LoVo (cell line): ENCODE results near the gene ADIPOR2.

Experiments used
- DNase-seq: peaks from one replicate; pipeline ENCODE4 v3.0.0-alpha.2; 2016; ENCODE audit warnings: low spot score

Gene ADIPOR2

DNA sequence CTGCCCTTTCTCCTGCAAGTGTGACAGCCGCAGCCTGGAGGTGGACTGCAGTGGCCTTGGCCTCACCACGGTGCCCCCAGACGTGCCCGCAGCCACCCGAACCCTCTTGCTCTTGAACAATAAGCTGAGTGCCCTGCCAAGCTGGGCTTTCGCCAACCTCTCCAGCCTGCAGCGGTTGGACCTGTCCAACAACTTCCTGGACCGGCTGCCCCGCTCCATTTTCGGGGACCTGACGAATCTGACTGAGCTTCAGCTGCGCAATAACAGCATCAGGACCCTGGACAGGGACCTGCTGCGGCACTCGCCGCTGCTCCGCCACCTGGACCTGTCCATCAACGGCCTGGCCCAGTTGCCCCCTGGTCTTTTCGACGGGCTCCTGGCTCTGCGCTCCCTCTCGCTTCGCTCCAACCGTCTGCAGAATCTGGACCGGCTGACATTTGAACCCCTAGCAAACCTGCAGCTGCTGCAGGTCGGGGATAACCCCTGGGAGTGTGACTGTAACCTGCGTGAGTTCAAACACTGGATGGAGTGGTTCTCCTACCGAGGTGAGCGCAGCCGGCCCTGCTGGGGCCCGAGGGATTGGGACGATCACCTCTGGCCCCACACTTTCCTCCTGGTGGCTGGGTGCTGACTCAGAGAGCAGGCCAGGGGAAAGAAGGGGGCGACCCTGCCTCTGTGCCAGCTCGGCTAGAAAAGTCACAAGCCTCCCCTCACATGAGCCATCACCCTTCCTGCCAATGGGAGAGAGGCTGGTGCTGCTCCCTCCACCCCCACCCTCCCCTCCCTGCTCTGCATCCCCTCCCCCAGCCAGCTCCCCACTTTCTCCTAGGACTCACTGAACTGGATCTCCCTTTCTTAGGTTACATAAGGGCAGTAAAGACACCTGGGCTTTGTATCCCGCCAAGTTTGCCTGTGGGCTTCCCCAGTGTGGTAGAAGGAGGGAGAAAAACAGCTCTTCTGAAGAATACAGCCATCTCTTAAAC lies 140.4 kb downstream of the ADIPOR2 start:
- peak; percentile 51 for DNase-seq

DNA sequence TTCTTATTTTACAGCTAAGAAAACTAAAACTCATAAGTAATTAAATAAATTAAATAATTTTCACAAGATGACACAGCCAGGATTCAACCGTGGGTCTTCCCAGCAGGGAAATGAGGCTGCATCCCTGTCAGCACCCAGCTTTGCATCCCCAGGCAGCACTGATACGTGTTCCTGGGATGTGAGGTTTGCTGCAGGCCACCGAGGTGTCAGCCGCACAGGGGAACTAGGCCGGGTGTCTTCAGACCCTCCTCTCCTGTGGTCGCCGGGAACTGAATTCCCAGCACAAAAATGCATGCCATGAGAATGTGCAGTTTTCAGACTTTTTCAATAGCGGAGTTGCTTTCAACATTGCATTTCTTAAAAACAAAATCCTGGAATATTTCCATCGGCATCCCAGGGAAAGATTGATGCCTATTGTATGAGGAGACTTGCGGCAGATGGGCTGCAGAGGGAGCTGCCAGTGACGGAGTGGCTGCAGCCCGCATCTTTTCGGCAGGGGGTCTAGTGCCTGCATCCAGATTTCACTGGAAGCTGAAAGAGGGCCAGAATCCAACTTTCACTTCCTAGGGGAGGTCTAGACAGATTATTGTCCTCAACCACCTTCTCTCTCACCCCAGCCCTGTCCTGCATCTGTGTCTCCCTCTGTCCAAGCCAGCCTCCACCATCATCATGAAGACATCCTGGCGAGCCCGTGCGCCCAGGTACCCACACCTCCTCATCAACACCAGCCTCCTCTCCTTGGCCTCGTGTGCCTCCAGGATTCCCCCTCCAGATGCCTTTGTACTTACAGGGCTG lies 142.1 kb downstream of the ADIPOR2 start:
- DNase-seq, result no peak

DNA sequence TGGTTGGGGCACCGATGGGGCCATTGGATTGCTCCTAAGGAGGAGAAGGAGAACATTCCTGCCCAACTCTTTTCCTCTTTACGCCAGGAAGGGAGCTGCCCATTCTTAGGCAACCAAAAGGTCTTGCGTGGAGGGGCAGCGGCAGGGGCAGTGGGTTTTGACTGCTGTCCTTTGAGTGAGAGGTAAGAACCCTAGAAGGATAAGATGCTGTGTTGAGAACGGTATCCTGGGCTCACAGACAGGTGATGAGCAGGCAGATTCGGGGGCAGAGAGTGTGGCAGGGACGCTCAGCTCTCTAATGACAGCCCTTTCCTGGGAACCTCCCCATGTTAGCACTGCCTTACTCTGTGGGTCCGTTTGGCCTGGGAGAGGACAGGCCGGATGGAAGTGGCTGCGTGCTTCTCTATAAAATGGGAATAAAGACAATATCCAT lies 142.7 kb downstream of the ADIPOR2 start:
- DNase-seq, result no peak

DNA sequence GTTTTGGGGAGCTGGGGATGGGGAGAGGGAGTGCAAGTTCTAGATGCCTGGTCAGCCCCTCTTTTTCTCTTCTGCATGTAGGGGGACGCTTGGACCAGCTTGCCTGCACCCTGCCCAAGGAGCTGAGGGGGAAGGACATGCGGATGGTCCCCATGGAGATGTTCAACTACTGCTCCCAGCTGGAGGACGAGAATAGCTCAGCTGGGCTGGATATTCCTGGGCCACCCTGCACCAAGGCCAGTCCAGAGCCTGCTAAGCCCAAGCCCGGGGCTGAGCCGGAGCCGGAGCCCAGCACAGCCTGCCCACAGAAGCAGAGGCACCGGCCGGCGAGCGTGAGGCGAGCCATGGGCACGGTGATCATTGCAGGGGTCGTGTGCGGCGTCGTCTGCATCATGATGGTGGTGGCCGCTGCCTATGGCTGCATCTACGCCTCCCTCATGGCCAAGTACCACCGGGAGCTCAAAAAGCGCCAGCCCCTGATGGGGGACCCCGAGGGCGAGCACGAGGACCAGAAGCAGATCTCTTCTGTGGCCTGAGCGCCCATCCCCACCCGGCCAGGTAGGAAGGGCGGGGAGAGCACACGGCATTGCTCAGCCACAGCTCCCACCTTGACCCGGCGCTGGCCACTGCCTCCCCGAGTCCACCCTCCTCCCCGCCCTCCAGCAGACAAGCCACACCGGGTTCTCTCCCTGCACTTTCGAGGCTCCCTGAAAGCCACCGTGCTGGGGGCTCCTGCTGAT lies 143.5 kb downstream of the ADIPOR2 start:
- DNase-seq, result no peak

DNA sequence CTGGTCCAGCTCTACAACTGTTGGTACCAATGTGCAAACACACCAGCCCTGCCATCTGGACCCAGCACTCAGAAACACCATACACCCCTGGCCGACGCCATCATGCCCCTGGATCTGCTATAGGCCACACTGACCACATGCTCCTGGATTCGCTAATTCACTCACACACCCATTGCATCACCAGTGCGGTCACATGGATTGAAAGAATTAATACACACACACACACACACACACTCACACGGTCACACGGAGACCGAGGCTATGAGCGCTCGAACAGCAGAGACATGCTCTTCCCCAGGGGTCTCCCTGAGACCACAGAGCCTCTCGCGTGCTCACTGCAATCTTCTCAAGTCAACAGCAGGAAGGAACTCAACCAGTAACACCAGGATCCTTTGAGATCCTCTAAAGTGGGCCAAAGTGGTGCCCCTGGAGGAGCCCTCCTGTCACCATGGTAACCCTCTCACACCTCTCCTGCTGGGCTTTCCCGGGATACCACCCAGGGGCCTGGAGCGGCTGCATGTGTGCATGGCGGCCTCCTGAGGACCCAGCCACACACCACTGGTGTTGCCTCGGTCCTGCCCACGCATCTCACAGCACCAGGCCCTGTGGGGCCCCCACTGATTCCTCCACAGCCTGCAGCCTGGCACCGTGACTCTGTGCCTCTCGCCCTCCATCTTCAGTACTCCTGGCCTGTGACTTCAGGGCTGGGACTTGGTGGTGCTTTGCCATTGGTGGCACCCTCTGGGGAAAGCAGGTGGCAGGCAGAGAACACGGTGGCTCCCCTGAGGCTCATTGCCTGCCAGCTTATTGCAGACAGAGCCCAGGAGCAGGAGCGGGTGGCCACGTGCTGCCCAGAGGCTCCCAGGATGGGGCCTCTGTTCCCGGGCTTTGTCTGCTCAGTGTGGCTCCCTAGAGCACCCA lies 144.6 kb downstream of the ADIPOR2 start:
- DNase-seq, result no peak

DNA sequence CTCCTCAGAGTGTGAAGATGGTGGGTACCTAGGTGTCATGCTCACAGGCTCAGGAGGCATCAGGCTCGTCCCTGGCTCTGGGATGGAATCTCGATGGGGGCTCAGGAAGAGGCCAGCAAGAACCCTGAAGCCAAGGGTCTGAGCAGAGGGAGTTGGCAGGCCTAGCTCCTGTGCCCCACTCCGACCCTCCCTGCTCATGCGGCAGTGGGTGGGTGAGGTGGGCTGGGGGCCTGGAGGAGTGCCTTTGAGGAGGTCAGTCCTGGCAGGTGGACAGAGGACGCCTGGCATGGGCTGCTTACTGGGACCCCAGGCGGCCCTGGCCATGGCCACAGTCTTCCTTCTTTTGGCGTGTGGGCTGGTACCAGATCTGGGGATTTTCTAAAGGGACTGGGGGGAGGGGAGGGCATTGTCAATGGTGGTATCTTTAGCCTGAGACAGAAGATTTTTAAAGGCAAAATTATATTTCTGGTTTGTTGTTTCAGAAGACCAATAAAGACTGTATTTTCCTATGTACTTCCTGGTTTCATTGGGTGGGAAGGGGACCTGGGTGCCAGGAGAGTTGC lies 145.5 kb downstream of the ADIPOR2 start:
- no peak for DNase-seq

DNA sequence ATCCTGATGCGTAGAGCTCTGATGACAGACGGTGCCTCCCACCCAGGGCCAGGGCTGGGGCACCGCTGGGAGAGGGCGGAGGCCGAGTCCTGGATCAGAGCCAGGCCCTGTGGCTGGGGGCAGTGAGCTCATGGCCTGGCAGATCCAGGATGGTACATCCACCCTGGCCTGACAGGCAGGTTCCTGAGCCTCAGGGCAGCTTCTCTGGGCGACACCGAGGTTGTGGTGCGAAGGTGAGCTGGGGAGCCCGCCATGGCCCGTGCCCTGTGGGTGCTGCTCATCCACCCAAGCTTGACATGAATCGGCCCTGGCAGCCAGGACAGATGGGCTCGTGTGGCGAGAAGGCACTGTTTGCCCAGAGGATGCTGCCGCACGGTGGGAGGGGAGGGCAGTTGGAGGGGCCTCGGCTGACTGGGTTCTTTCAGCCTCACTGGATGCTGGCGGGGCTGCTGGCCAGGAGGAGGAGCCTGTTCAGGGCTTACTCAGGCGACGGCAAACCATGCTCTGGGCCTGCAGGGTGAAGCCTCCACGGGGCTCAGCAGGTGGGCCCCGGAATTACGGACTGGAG lies 146.1 kb downstream of the ADIPOR2 start:
- DNase-seq, result no peak

DNA sequence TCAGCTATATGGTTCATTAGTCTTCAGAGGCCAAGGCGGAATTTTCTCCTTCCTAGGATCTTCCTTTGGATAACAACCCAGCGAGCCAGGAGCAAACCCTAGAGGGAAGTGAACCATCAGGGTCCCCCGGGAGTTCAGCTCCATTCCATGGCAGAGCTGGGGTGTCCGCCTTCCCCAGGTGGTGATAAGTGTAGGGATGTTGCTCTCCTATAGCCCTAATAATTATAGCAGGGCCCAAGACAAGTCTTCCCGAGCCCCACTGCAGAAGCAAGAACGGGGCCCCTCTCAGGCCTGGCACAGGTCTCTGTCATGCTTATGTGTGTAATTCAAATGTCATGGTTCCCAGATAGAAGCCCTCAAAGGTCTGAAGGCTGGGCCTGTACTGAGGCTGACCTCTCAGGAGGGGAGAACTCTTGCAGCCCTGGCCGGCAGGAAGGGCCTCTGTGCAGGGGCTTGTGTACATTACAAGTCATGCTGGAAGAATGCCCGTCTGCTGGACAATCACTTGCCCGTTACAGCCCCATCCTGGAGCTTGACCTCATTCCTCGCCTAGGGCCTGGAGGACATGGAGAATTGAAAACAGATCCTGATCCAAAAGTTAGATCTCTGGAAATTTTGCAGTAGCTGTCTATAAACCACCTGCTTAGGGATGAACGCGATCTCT lies 146.8 kb downstream of the ADIPOR2 start:
- no peak for DNase-seq
